Naive thymus-derived CD4-positive, alpha-beta T cell (primary cell): Measurements from ENCODE around the gene BCAN. TPM values are rescaled to one million over a fixed set of nuclear protein-coding genes. Genes with fewer than 3 reads are reported as not detected.

ENCODE experiments used
- ATAC-seq: fragments of 150-1000 bp; cut with Tn5 transposase; 2 replicates; pipeline ENCODE4 v1.10.0; 2021; ENCODE audit warnings: mild to moderate bottlenecking, moderate library complexity
- CTCF ChIA-PET: fragments of 350-600 bp; sonication (Branson Sonifier 250); formaldehyde crosslinking; loops from one replicate; lab custom pipeline; 2021; ENCODE audit warnings: antibody characterized with exemption; lab: Charles Lee
- POLR2A ChIA-PET: fragments of 350-600 bp; sonication (Branson Sonifier 250); formaldehyde crosslinking; loops from one replicate; lab custom pipeline; 2021; ENCODE audit warnings: antibody characterized with exemption, inconsistent platforms; lab: Charles Lee
- DNase-seq, 9 donors: peaks; one replicate each; pipeline versions ENCODE4 v3.0.0 to v3.0.0-alpha.2; 2020 to 2022; ENCODE audit warnings: mixed read lengths in 1 of 9
- H3K27ac ChIP-seq: one replicate; pipeline ENCODE4 v1.7.0; 2013; ENCODE audit warnings: mild to moderate bottlenecking, low read depth, low read length, moderate library complexity
- H3K27me3 ChIP-seq, 2 donors: one replicate each; pipeline ENCODE4 v1.7.0; 2013; ENCODE audit warnings: low read length in 2 of 2, mild to moderate bottlenecking in 2 of 2, moderate library complexity in 2 of 2; ENCODE audit not compliant: control insufficient read depth in 2 of 2, insufficient read depth in 2 of 2
- H3K36me3 ChIP-seq, 3 experiments: 1 replicate in 2 of 3; 2 replicates in 1 of 3; pipeline ENCODE4 v1.7.0; 2013; ENCODE audit warnings: low read length in 3 of 3, mild to moderate bottlenecking in 3 of 3, moderate library complexity in 1 of 3; ENCODE audit not compliant: insufficient read depth in 3 of 3, control insufficient read depth in 2 of 3
- H3K4me1 ChIP-seq, 2 donors: one replicate each; pipeline ENCODE4 v1.7.0; 2013; ENCODE audit warnings: low read length in 2 of 2, mild to moderate bottlenecking in 2 of 2, moderate library complexity in 1 of 2; ENCODE audit not compliant: control insufficient read depth in 2 of 2, insufficient read depth in 2 of 2
- H3K4me3 ChIP-seq: 2 replicates; pipeline ENCODE4 v1.7.0; 2013; ENCODE audit warnings: mild to moderate bottlenecking, low read length
- H3K9me3 ChIP-seq, 3 experiments: 1 replicate in 2 of 3; 2 replicates in 1 of 3; pipeline ENCODE4 v1.7.0; 2013; ENCODE audit warnings: low read length in 3 of 3; ENCODE audit not compliant: control insufficient read depth in 2 of 3
- H3K27ac Mint-ChIP-seq, 9 donors: one replicate each; pipeline ENCODE4 v1.8.0; 2020 to 2022; ENCODE audit warnings: mixed read lengths in 9 of 9, mild to moderate bottlenecking in 8 of 9, moderate library complexity in 5 of 9, inconsistent platforms in 2 of 9
- H3K27me3 Mint-ChIP-seq, 5 donors: one replicate each; pipeline ENCODE4 v1.8.0; 2021 to 2022; ENCODE audit warnings: mixed read lengths in 5 of 5, mild to moderate bottlenecking in 1 of 5
- H3K36me3 Mint-ChIP-seq, 5 donors: one replicate each; pipeline ENCODE4 v1.8.0; 2020 to 2022; ENCODE audit warnings: mixed read lengths in 5 of 5, mild to moderate bottlenecking in 3 of 5, inconsistent platforms in 1 of 5
- H3K4me1 Mint-ChIP-seq, 7 donors: one replicate each; pipeline ENCODE4 v1.8.0; 2020 to 2022; ENCODE audit warnings: mixed read lengths in 7 of 7, mild to moderate bottlenecking in 3 of 7, inconsistent platforms in 1 of 7
- H3K4me3 Mint-ChIP-seq, 10 donors: one replicate each; pipeline ENCODE4 v1.8.0; 2020 to 2022; ENCODE audit warnings: mild to moderate bottlenecking in 10 of 10, mixed read lengths in 10 of 10, moderate library complexity in 6 of 10, inconsistent platforms in 2 of 10
- H3K9me3 Mint-ChIP-seq, 11 donors: one replicate each; pipeline ENCODE4 v1.8.0; 2020 to 2022; ENCODE audit warnings: mixed read lengths in 11 of 11, mild to moderate bottlenecking in 4 of 11, inconsistent platforms in 1 of 11, moderate library complexity in 1 of 11
- intact Hi-C, 2 donors: fragments of 100-400 bp; cut with micrococcal nuclease; formaldehyde crosslinking; loops; one replicate each; pipeline ENCODE4 v1.15.1; 2023
- polyA plus RNA-seq, 2 donors: library from polyadenylated mRNA; unstranded; fragments of 300-500 nt; fragmentation: Illumina TruSeq; gene quantifications; one replicate each; pipeline ENCODE4 v1.2.3, GENCODE V29; 2021
- total RNA-seq, 6 experiments: library from RNA in 5 of 6; stranded (reverse) in 5 of 6; gene quantifications; 1 replicate in 5 of 6; 2 replicates in 1 of 6; pipeline ENCODE4 v1.2.3 and lab custom pipeline; 2021 to 2026

Gene BCAN
- total and polyA plus RNA-seq, 7 experiments from 2014 or later, result not detected

GRCh38 chr1:156689035-156689952 lies 47.4 kb downstream of the BCAN start:
- H3K27me3 Mint-ChIP-seq, result peaks cover 38 to 62% (median 44%) of the 10 kb centered on the region in 5 donors
- intact Hi-C loops, result loop anchor here (1.0 to 5.0 kb wide), 9 partner anchors 17 to 238 kb away; partner anchors contain the start of genes NTRK1 (in 2 of the 2), MRPL24 (in 1 of the 2) and PRCC (in 1 of the 2)
- H3K9me3 Mint-ChIP-seq, result no peaks in the 10 kb centered on the region
- ATAC-seq (peak; percentile 98), DNase-seq (peak; percentile 54 to 78 (median 71))
- no peaks in the 10 kb centered on the region for H3K9me3 ChIP-seq
- peak overlapping the region in 3 of 9 donors; percentile 1 to 74 (median 60) for H3K27ac Mint-ChIP-seq
- H3K27ac ChIP-seq, result no peak overlapping the region
- ChIA-PET POLR2A (interaction anchor here (0.6 to 6.7 kb wide), 7 partner anchors 17 to 97 kb away, joined by 3 to 53 read pairs (median 4); partner anchors contain the start of genes CRABP2, HDGF, ISG20L2 and METTL25B), CTCF (interaction anchor here (0.7 to 8.9 kb wide), 32 partner anchors 12 to 247 kb away, joined by 3 to 234 read pairs (median 4); partner anchors contain the start of genes CRABP2, INSRR, ISG20L2 and METTL25B)
- H3K36me3 ChIP-seq, result no peaks in the 10 kb centered on the region
- peaks cover 0 to 5% of the 10 kb centered on the region in 2 donors for H3K27me3 ChIP-seq
- H3K4me3 Mint-ChIP-seq, result peak overlapping the region in 5 of 10 donors; percentile 48 to 78 (median 60)
- no peak overlapping the region for H3K4me3 ChIP-seq
- H3K4me1 Mint-ChIP-seq, result peaks cover 20 to 35% (median 30%) of the 10 kb centered on the region in 7 donors
- H3K4me1 ChIP-seq, result peaks cover 5 to 20% of the 10 kb centered on the region in 2 donors
- no peaks in the 10 kb centered on the region for H3K36me3 Mint-ChIP-seq

DNA sequence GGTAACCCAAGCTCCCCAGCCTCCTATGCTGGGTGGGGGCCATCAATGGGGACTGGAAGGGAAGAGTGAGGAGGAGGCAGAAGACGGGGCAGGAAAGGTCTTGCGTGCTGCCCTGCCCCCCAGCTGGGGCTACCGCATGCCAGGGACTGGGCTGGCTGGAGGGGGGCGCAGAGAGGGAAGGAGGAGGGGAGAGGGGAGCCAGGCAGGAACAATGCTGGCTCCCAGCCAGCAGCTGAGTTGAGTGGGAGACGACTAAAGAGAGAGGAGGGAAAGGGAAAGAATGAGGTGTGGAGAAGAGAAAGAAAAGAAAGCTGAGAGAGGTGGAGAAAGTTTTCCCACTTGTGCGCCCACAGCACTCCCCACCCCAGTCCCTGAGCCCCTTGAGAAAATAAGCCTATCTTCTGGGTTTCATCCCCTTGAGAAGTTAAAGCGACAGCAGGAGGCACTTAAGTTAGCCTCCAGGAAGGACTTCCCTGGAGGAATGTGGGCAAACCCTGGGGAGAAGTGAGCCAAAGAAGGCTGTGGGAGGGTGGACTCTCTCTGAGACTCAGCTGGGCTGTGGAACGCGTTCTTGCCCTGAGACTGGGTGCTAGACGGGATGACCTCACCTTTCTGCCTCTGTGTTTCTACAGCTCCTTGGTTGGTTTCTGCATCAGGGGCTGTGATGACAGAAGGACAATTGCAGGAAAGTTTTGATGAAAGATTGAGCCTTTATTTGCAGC lies 48.2 kb downstream of the BCAN start:
- ChIA-PET CTCF (interaction anchor here (0.7 to 8.9 kb wide), 27 partner anchors 13 to 200 kb away, joined by 3 to 234 read pairs (median 4); partner anchors contain the start of genes CRABP2, INSRR, ISG20L2 and METTL25B), POLR2A (interaction anchor here (0.6 to 6.7 kb wide), 6 partner anchors 16 to 98 kb away, joined by 3 to 53 read pairs (median 4); partner anchors contain the start of genes CRABP2, HDGF, ISG20L2 and METTL25B)
- Mint-ChIP-seq H3K4me3 (peak overlapping the region in 1 of 10 donors; percentile 60), H3K27me3 (peaks cover 43 to 67% (median 50%) of the 10 kb centered on the region in 5 donors), H3K36me3 (no peaks in the 10 kb centered on the region), H3K9me3 (no peaks in the 10 kb centered on the region), H3K4me1 (peaks cover 17 to 30% (median 25%) of the 10 kb centered on the region in 7 donors), H3K27ac (peak overlapping the region in 2 of 9 donors; percentile 1 to 59)
- Histone ChIP-seq H3K36me3 (no peaks in the 10 kb centered on the region), H3K27me3 (peaks cover 0 to 5% of the 10 kb centered on the region in 2 donors), H3K9me3 (no peaks in the 10 kb centered on the region), H3K4me3 (no peak overlapping the region), H3K27ac (no peak overlapping the region), H3K4me1 (peaks cover 5 to 14% of the 10 kb centered on the region in 2 donors)
- intact Hi-C loops, result loop anchor here (1.0 to 5.0 kb wide), 9 partner anchors 16 to 237 kb away; partner anchors contain the start of genes NTRK1 (in 2 of the 2), MRPL24 (in 1 of the 2) and PRCC (in 1 of the 2)
- no peak for ATAC-seq
- DNase-seq, result no peak

DNA sequence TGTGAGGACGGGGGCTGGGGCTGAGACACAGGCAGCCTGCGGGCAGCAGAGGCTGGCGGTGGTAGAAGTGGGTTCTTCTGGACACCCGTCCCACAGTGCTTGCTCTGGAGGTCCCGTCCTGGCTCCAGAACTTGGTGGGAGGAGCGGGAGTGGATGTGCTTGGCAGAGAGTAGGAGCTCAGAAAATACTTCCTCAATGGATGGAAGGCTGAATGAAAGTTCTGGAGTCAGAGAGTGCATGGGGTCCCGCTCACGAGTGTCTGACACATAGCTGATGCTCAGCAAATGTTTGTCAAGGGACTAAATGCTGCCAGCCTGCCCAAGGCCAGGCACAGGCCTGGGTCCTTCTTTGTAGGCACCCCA lies 48.7 kb downstream of the BCAN start:
- no peak for DNase-seq
- POLR2A ChIA-PET, result interaction anchor here (2.5 to 6.7 kb wide), 2 partner anchors 16 to 36 kb away, joined by 13 to 53 read pairs; partner anchors contain the start of genes CRABP2, ISG20L2 and METTL25B
- CTCF ChIA-PET, result interaction anchor here (1.0 to 8.9 kb wide), 15 partner anchors 8 to 199 kb away, joined by 3 to 234 read pairs (median 8); partner anchors contain the start of genes CRABP2, INSRR, ISG20L2 and METTL25B
- no peaks in the 10 kb centered on the region for H3K36me3 ChIP-seq
- no peak overlapping the region for H3K4me3 ChIP-seq
- Mint-ChIP-seq H3K36me3 (no peaks in the 10 kb centered on the region), H3K9me3 (no peaks in the 10 kb centered on the region), H3K4me1 (peaks cover 17 to 30% (median 25%) of the 10 kb centered on the region in 7 donors), H3K27me3 (peaks cover 43 to 67% (median 50%) of the 10 kb centered on the region in 5 donors), H3K27ac (peak overlapping the region in 1 of 9 donors; percentile 59), H3K4me3 (no peak overlapping the region)
- peaks cover 0 to 5% of the 10 kb centered on the region in 2 donors for H3K27me3 ChIP-seq
- ATAC-seq, result no peak
- no peak overlapping the region for H3K27ac ChIP-seq
- peaks cover 5 to 14% of the 10 kb centered on the region in 2 donors for H3K4me1 ChIP-seq
- no peaks in the 10 kb centered on the region for H3K9me3 ChIP-seq
- intact Hi-C loops, result no loop called here

DNA sequence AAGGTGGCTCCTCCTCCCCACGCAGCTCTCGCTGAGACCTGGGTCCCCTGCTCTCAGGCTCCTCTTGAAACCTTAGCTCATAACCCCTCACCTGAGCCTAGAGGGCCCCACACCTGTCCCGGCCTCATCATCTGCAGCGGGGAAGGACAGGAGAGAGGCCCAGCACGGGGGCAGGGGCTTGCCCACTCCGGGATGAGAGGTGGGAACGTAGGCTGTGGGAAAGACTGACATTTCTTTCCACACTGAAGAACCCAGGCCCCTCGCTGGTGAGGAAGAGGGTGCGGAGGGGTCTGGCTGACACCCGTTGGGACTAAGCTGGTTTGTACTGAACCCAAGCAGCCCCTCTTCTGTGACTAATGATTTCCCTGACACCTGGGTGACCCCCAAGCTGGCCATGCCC lies 49.3 kb downstream of the BCAN start:
- H3K9me3 Mint-ChIP-seq, result no peaks in the 10 kb centered on the region
- Histone ChIP-seq H3K36me3 (no peaks in the 10 kb centered on the region), H3K4me1 (peaks cover 5 to 14% of the 10 kb centered on the region in 2 donors), H3K27ac (no peak overlapping the region), H3K4me3 (no peak overlapping the region), H3K9me3 (no peaks in the 10 kb centered on the region), H3K27me3 (peaks cover 0 to 5% of the 10 kb centered on the region in 2 donors)
- H3K4me3 Mint-ChIP-seq, result no peak overlapping the region
- no peak overlapping the region for H3K27ac Mint-ChIP-seq
- DNase-seq (no peak), ATAC-seq (no peak)
- ChIA-PET CTCF (interaction anchor here (1.0 to 8.9 kb wide), 8 partner anchors 9 to 199 kb away, joined by 4 to 234 read pairs (median 19); partner anchors contain the start of genes CRABP2, INSRR, ISG20L2 and METTL25B), POLR2A (interaction anchor here (2.5 to 6.7 kb wide), 2 partner anchors 15 to 36 kb away, joined by 13 to 53 read pairs; partner anchors contain the start of genes CRABP2, ISG20L2 and METTL25B)
- intact Hi-C loops, result no loop called here
- H3K4me1 Mint-ChIP-seq, result peaks cover 17 to 30% (median 25%) of the 10 kb centered on the region in 7 donors
- no peaks in the 10 kb centered on the region for H3K36me3 Mint-ChIP-seq
- peaks cover 43 to 67% (median 51%) of the 10 kb centered on the region in 5 donors for H3K27me3 Mint-ChIP-seq

- H3K4me1 Mint-ChIP-seq, result peaks cover 18 to 30% (median 25%) of the 10 kb centered on the region in 7 donors
- POLR2A ChIA-PET, result interaction anchor here (6.7 kb wide), 1 partner anchor 35 kb away, joined by 53 read pairs; the partner anchor contains the start of genes ISG20L2 and METTL25B
Observed at GRCh38 chr1:156691665-156692440, 49.9 kb downstream of the BCAN start.

More at GRCh38 chr1:156691665-156692440, 49.9 kb downstream of the BCAN start:
- Histone ChIP-seq H3K4me3 (no peak overlapping the region), H3K4me1 (peaks cover 5 to 14% of the 10 kb centered on the region in 2 donors), H3K27ac (no peak overlapping the region), H3K27me3 (peaks cover 0 to 5% of the 10 kb centered on the region in 2 donors), H3K36me3 (no peaks in the 10 kb centered on the region), H3K9me3 (no peaks in the 10 kb centered on the region)
- no peaks in the 10 kb centered on the region for H3K9me3 Mint-ChIP-seq
- DNase-seq (no peak), ATAC-seq (no peak)
- H3K27me3 Mint-ChIP-seq, result peaks cover 49 to 72% (median 58%) of the 10 kb centered on the region in 5 donors
- intact Hi-C loops, result no loop called here
- CTCF ChIA-PET, result interaction anchor here (0.6 to 8.9 kb wide), 7 partner anchors 10 to 34 kb away, joined by 3 to 234 read pairs (median 7); partner anchors contain the start of genes CRABP2, ISG20L2 and METTL25B
- peak overlapping the region in 1 of 9 donors; percentile 2 for H3K27ac Mint-ChIP-seq
- H3K4me3 Mint-ChIP-seq, result peak overlapping the region in 1 of 10 donors; percentile 7
- peaks cover 0 to 3% (median 0%) of the 10 kb centered on the region in 5 donors for H3K36me3 Mint-ChIP-seq
